GM20431 (cell line): ENCODE measurements around the gene MMGT1.

Source experiments
- in situ Hi-C: fragments of 300-500 bp; cut with MseI, MboI; formaldehyde crosslinking; loops from one replicate; pipeline ENCODE4 v1.15.0; 2020; ENCODE audit warnings: low sequenced_read_pairs; ENCODE audit not compliant: unreplicated experiment

The MMGT1 gene

GRCh38 chrX:135973548-135974278, at the start of gene MMGT1:
MMGT1 (minus strand) TSS chrX:135973988; CDS start chrX:135973675, 313 bp downstream.
- in situ Hi-C loops = no loop called here

GRCh38 chrX:136021903-136022302, 48.1 kb upstream of the MMGT1 start:
- in situ Hi-C loops = no loop called here

- in situ Hi-C loops = no loop called here
Measured at GRCh38 chrX:136021160-136021559, 47.4 kb upstream of the MMGT1 start.

- in situ Hi-C loops = no loop called here
Measured at GRCh38 chrX:136019226-136019625, 45.4 kb upstream of the MMGT1 start.

- in situ Hi-C loops = no loop called here
Measured at GRCh38 chrX:136016881-136017280, 43.1 kb upstream of the MMGT1 start.

GRCh38 chrX:136015016-136015415, 41.2 kb upstream of the MMGT1 start:
- in situ Hi-C loops = no loop called here

GRCh38 chrX:135988245-135988644, 14.5 kb upstream of the MMGT1 start:
- in situ Hi-C loops = no loop called here

GRCh38 chrX:135985973-135986310, 12.2 kb upstream of the MMGT1 start:
- in situ Hi-C loops = no loop called here

GRCh38 chrX:135985157-135985972, 11.6 kb upstream of the MMGT1 start, which contains the start of gene SLC9A6:
SLC9A6 (plus strand) TSS chrX:135985435; CDS start chrX:135985659, 224 bp downstream.
- in situ Hi-C loops = no loop called here

- in situ Hi-C loops = no loop called here
Measured at GRCh38 chrX:135984791-135985156, 11.0 kb upstream of the MMGT1 start.

- in situ Hi-C loops = no loop called here
Measured at GRCh38 chrX:135984256-135984655, 10.5 kb upstream of the MMGT1 start.

GRCh38 chrX:135982860-135983259, 9.1 kb upstream of the MMGT1 start:
- in situ Hi-C loops = no loop called here

- in situ Hi-C loops = no loop called here
Measured at GRCh38 chrX:135981668-135982067, 7.9 kb upstream of the MMGT1 start.

- in situ Hi-C loops = no loop called here
Measured at GRCh38 chrX:135981010-135981409, 7.2 kb upstream of the MMGT1 start.

GRCh38 chrX:135977611-135978010, 3.8 kb upstream of the MMGT1 start:
- in situ Hi-C loops = no loop called here

GRCh38 chrX:135975421-135975820, 1.6 kb upstream of the MMGT1 start:
- in situ Hi-C loops = no loop called here

- in situ Hi-C loops = no loop called here
Measured at GRCh38 chrX:135974279-135974856, 580 bp upstream of the MMGT1 start.

- in situ Hi-C loops = no loop called here
Measured at GRCh38 chrX:135973025-135973547, 702 bp downstream of the MMGT1 start.

GRCh38 chrX:135951291-135951690, 22.5 kb downstream of the MMGT1 start:
- in situ Hi-C loops = no loop called here

GRCh38 chrX:135944486-135944885, 29.3 kb downstream of the MMGT1 start:
- in situ Hi-C loops = no loop called here
